Measurements from ENCODE around the gene NTS. TPM values are rescaled to one million over a fixed set of nuclear protein-coding genes. Genes with fewer than 3 reads are reported as not detected.
A peak's percentile ranks its signal among the peaks of the same experiment; 100 is the strongest.

The NTS gene
- total and polyA plus RNA-seq, 4 donors, result 0.08 to 4.2 (median 0.17) TPM

GRCh38 chr12:85894653-85895052 lies 20.6 kb downstream of the NTS start:
- Histone ChIP-seq H3K4me3 (ENCODE audit: low read depth in 1 of 3, low read length in 3 of 3) (no peak overlapping the region), H3K9me3 (ENCODE audit: control insufficient read depth in 4 of 4, low read length in 3 of 4) (no peaks in the 10 kb centered on the region), H3K4me1 (ENCODE audit: control insufficient read depth in 4 of 4, insufficient read depth in 4 of 4, low read length in 3 of 4) (no peaks in the 10 kb centered on the region), H3K27ac (ENCODE audit: low read depth in 1 of 2, low read length in 2 of 2) (no peak overlapping the region), H3K27me3 (ENCODE audit: control insufficient read depth in 4 of 4, insufficient read depth in 4 of 4, low read length in 3 of 4) (no peaks in the 10 kb centered on the region), H3K36me3 (ENCODE audit: control insufficient read depth in 4 of 4, insufficient read depth in 3 of 4, low read depth in 1 of 4, low read length in 3 of 4) (no peaks in the 10 kb centered on the region), H3K9ac (ENCODE audit: low read depth in 1 of 2, low read length in 2 of 2) (no peak overlapping the region)
- no peak for DNase-seq (ENCODE audit: low spot score)
- TF ChIP-seq ATF3 (IDR thresholded peaks at IDR 0.05) (no peak), EGR1 (IDR thresholded peaks at IDR 0.05; ENCODE audit: low read depth in 2 of 2) (no peak), CTCF (IDR thresholded peaks at IDR 0.05; ENCODE audit: low read depth, low read length, missing input control) (no peak), RXRA (IDR thresholded peaks at IDR 0.05) (no peak), REST (IDR thresholded peaks at IDR 0.05) (no peak), GABPA (IDR thresholded peaks at IDR 0.05 in 1 of 2, conservative IDR thresholded peaks at IDR 0.05 in 1 of 2) (no peak)

GRCh38 chr12:85920324-85920947 lies 46.3 kb downstream of the NTS start:
- under 1% methylated on average over 3 of the region's 3 CpGs for WGBS
- no peak for DNase-seq (ENCODE audit: low spot score)
- no peak overlapping the region for H3K9ac ChIP-seq (ENCODE audit: low read depth in 1 of 2, low read length in 2 of 2)
- no peak overlapping the region for H3K27ac ChIP-seq (ENCODE audit: low read depth in 1 of 2, low read length in 2 of 2)
- no peak for TF ChIP-seq NR2F2 (IDR thresholded peaks at IDR 0.05)
- TF ChIP-seq HNF4A (conservative IDR thresholded peaks at IDR 0.05), result no peak
- no peak for TF ChIP-seq TAF1 (conservative IDR thresholded peaks at IDR 0.05)
- TF ChIP-seq JUND (IDR thresholded peaks at IDR 0.05), result no peak
- TF ChIP-seq FOXA1 (IDR thresholded peaks at IDR 0.05), result no peak
- no peak for TF ChIP-seq ATF3 (IDR thresholded peaks at IDR 0.05)
- TF ChIP-seq ZBTB33 (IDR thresholded peaks at IDR 0.05), result no peak
- TF ChIP-seq YY1 (IDR thresholded peaks at IDR 0.05), result no peak
- TF ChIP-seq RXRA (IDR thresholded peaks at IDR 0.05), result no peak
- TF ChIP-seq CTCF (IDR thresholded peaks at IDR 0.05; ENCODE audit: low read depth, low read length, missing input control), result peak; percentile 57
- TF ChIP-seq RAD21 (IDR thresholded peaks at IDR 0.05), result peak; percentile 69 to 73
- no peak for TF ChIP-seq REST (IDR thresholded peaks at IDR 0.05)
- TF ChIP-seq EGR1 (IDR thresholded peaks at IDR 0.05; ENCODE audit: low read depth in 2 of 2), result no peak
- H3K4me3 ChIP-seq (ENCODE audit: low read depth in 1 of 3, low read length in 3 of 3), result no peak overlapping the region
- no peaks in the 10 kb centered on the region for H3K27me3 ChIP-seq (ENCODE audit: control insufficient read depth in 4 of 4, insufficient read depth in 4 of 4, low read length in 3 of 4)
- no peaks in the 10 kb centered on the region for H3K36me3 ChIP-seq (ENCODE audit: control insufficient read depth in 4 of 4, insufficient read depth in 3 of 4, low read depth in 1 of 4, low read length in 3 of 4)
- no peaks in the 10 kb centered on the region for H3K4me1 ChIP-seq (ENCODE audit: control insufficient read depth in 4 of 4, insufficient read depth in 4 of 4, low read length in 3 of 4)
- H3K9me3 ChIP-seq (ENCODE audit: control insufficient read depth in 4 of 4, low read length in 3 of 4), result no peaks in the 10 kb centered on the region

All from liver (tissue), 9 donors.